Karpas-422 (cell line): ENCODE data around the gene PLEKHA8. TPM values are rescaled to one million over a fixed set of nuclear protein-coding genes. Genes with fewer than 3 reads are reported as not detected.
A peak's percentile ranks its signal among the peaks of the same experiment; 100 is the strongest.

Experiments
- DNase-seq: peaks from one replicate; pipeline ENCODE4 v3.0.0-alpha.2; 2015
- H2AFZ ChIP-seq: fragments of 200-600 bp; sonication (generic); 2 replicates; pipeline ENCODE4 v1.6.1; 2014; ENCODE audit warnings: antibody characterized with exemption, low read length, mixed read lengths
- H3K27ac ChIP-seq: fragments of 200-600 bp; sonication (generic); 2 replicates; pipeline ENCODE4 v1.5.1; 2014; ENCODE audit warnings: mild to moderate bottlenecking, low read length, moderate library complexity
- H3K27me3 ChIP-seq: fragments of 200-600 bp; sonication (generic); 2 replicates; pipeline ENCODE4 v1.6.1; 2014; ENCODE audit warnings: low read length, mixed read lengths
- H3K36me3 ChIP-seq: fragments of 200-600 bp; sonication (generic); 2 replicates; pipeline ENCODE4 v1.6.1; 2014; ENCODE audit warnings: low read length, mixed read lengths; ENCODE audit not compliant: insufficient read depth
- H3K4me1 ChIP-seq: fragments of 200-600 bp; sonication (generic); 2 replicates; pipeline ENCODE4 v1.6.1; 2014; ENCODE audit warnings: mild to moderate bottlenecking, low read length, mixed read lengths
- H3K4me2 ChIP-seq: fragments of 200-600 bp; sonication (generic); 2 replicates; pipeline ENCODE4 v1.6.1; 2014; ENCODE audit warnings: low read length, low read depth, mild to moderate bottlenecking; ENCODE audit not compliant: poor library complexity, severe bottlenecking
- H3K4me3 ChIP-seq: fragments of 200-600 bp; sonication (generic); 2 replicates; pipeline ENCODE4 v1.5.1; 2014; ENCODE audit warnings: mild to moderate bottlenecking, antibody characterized with exemption, low read length, mixed read lengths
- H3K79me2 ChIP-seq: fragments of 200-600 bp; sonication (generic); 2 replicates; pipeline ENCODE4 v1.6.1; 2014; ENCODE audit warnings: mild to moderate bottlenecking, low read length, mixed read lengths
- H3K9ac ChIP-seq: fragments of 200-600 bp; sonication (generic); 2 replicates; pipeline ENCODE4 v1.6.0; 2014; ENCODE audit warnings: low read length
- H3K9me2 ChIP-seq: fragments of 200-600 bp; sonication (generic), shearing (Covaris generic); replicated peaks from 2 replicates; pipeline ENCODE4 v1.6.0; 2014; ENCODE audit warnings: mild to moderate bottlenecking, low read length, moderate library complexity; ENCODE audit not compliant: insufficient read depth
- H3K9me3 ChIP-seq: fragments of 300-700, 200-600 bp; sonication (generic); 2 replicates; pipeline ENCODE4 v1.6.1; 2014; ENCODE audit warnings: low read length, mixed read lengths
- H4K20me1 ChIP-seq: fragments of 200-600 bp; sonication (generic); 2 replicates; pipeline ENCODE4 v1.6.1; 2014; ENCODE audit warnings: mild to moderate bottlenecking, antibody characterized with exemption, low read length, low read depth; ENCODE audit not compliant: insufficient read depth
- total RNA-seq: library from RNA; depleted of rRNA; stranded (reverse); fragments of >200 nt; shearing (Covaris generic); gene quantifications from 2 replicates; pipeline ENCODE4 v1.2.3, GENCODE V29; 2014; ENCODE audit warnings: low replicate concordance

Gene PLEKHA8
- total RNA-seq, 1 experiment from 2014 or later: 41.0 TPM

GRCh38 chr7:29991937-29992336 is 36.3 kb upstream of the PLEKHA8 start:
- H3K4me2 ChIP-seq: no peak overlapping the region
- H3K9me3 ChIP-seq: peaks cover 9% of the 10 kb centered on the region
- no peaks in the 10 kb centered on the region for H3K9me2 ChIP-seq
- H2AFZ ChIP-seq: no peak overlapping the region
- H3K4me3 ChIP-seq: no peak overlapping the region
- no peaks in the 10 kb centered on the region for H3K27me3 ChIP-seq
- no peaks in the 10 kb centered on the region for H4K20me1 ChIP-seq
- H3K4me1 ChIP-seq: peaks cover 28% of the 10 kb centered on the region
- H3K79me2 ChIP-seq: peaks cover 53% of the 10 kb centered on the region
- H3K9ac ChIP-seq: no peak overlapping the region
- peaks cover 6% of the 10 kb centered on the region for H3K36me3 ChIP-seq
- no peak overlapping the region for H3K27ac ChIP-seq
- DNase-seq: no peak

- no peaks in the 10 kb centered on the region for H3K27me3 ChIP-seq
- peaks cover 11% of the 10 kb centered on the region for H3K9me3 ChIP-seq
- peaks cover 52% of the 10 kb centered on the region for H3K79me2 ChIP-seq
- no peak overlapping the region for H3K4me3 ChIP-seq
- peaks cover 13% of the 10 kb centered on the region for H3K36me3 ChIP-seq
- no peak overlapping the region for H3K4me2 ChIP-seq
- peaks cover 23% of the 10 kb centered on the region for H3K4me1 ChIP-seq
- H2AFZ ChIP-seq: no peak overlapping the region
- H4K20me1 ChIP-seq: no peaks in the 10 kb centered on the region
- DNase-seq: no peak
- H3K9ac ChIP-seq: no peak overlapping the region
- no peaks in the 10 kb centered on the region for H3K9me2 ChIP-seq
- no peak overlapping the region for H3K27ac ChIP-seq
These were observed 35.1 kb upstream of the PLEKHA8 start for GRCh38 chr7:29993140-29993539.

GRCh38 chr7:29995652-29996051 is 32.6 kb upstream of the PLEKHA8 start:
- Histone ChIP-seq H3K4me2 (no peak overlapping the region), H4K20me1 (no peaks in the 10 kb centered on the region), H3K4me3 (no peak overlapping the region), H3K79me2 (peaks cover 39% of the 10 kb centered on the region), H2AFZ (no peak overlapping the region), H3K9ac (no peak overlapping the region), H3K27me3 (no peaks in the 10 kb centered on the region), H3K9me2 (no peaks in the 10 kb centered on the region), H3K4me1 (peaks cover 28% of the 10 kb centered on the region), H3K27ac (no peak overlapping the region), H3K9me3 (peaks cover 11% of the 10 kb centered on the region), H3K36me3 (peaks cover 13% of the 10 kb centered on the region)
- DNase-seq: no peak

- Histone ChIP-seq H2AFZ (no peak overlapping the region), H3K4me3 (no peak overlapping the region), H3K4me1 (peaks cover 24% of the 10 kb centered on the region), H3K27me3 (no peaks in the 10 kb centered on the region), H3K9ac (no peak overlapping the region), H3K27ac (no peak overlapping the region), H3K36me3 (peaks cover 13% of the 10 kb centered on the region), H3K9me3 (peaks cover 11% of the 10 kb centered on the region), H3K9me2 (no peaks in the 10 kb centered on the region), H3K79me2 (peaks cover 35% of the 10 kb centered on the region), H4K20me1 (no peaks in the 10 kb centered on the region), H3K4me2 (no peak overlapping the region)
- DNase-seq: no peak
These were observed 31.9 kb upstream of the PLEKHA8 start for GRCh38 chr7:29996321-29996720.

- peak overlapping the region; percentile 39; the same call in 1 of the 2 replicates for H3K27ac ChIP-seq
These were observed 29.7 kb upstream of the PLEKHA8 start for GRCh38 chr7:29998489-29998888.

GRCh38 chr7:30001998-30002397 is 26.2 kb upstream of the PLEKHA8 start:
- Histone ChIP-seq H3K4me3 (no peak overlapping the region), H3K27me3 (no peaks in the 10 kb centered on the region), H3K79me2 (peaks cover 23% of the 10 kb centered on the region), H2AFZ (no peak overlapping the region), H3K4me2 (no peak overlapping the region), H3K9me3 (peaks cover 1% of the 10 kb centered on the region; the same call in 1 of the 2 replicates), H3K9ac (no peak overlapping the region), H3K9me2 (no peaks in the 10 kb centered on the region), H3K4me1 (peaks cover 34% of the 10 kb centered on the region), H4K20me1 (no peaks in the 10 kb centered on the region), H3K27ac (no peak overlapping the region), H3K36me3 (peaks cover 7% of the 10 kb centered on the region; the same call in 1 of the 2 replicates)
- no peak for DNase-seq

More at GRCh38 chr7:29998489-29998888, 29.7 kb upstream of the PLEKHA8 start:
- no peaks in the 10 kb centered on the region for H3K27me3 ChIP-seq
- no peaks in the 10 kb centered on the region for H3K9me2 ChIP-seq
- H3K79me2 ChIP-seq: peaks cover 31% of the 10 kb centered on the region
- no peak overlapping the region for H3K9ac ChIP-seq
- H3K4me2 ChIP-seq: peak overlapping the region; percentile 5
- H3K4me3 ChIP-seq: no peak overlapping the region
- H3K4me1 ChIP-seq: peaks cover 29% of the 10 kb centered on the region
- no peak overlapping the region for H2AFZ ChIP-seq
- peaks cover 13% of the 10 kb centered on the region for H3K36me3 ChIP-seq
- peaks cover 8% of the 10 kb centered on the region for H3K9me3 ChIP-seq
- no peak for DNase-seq
- no peaks in the 10 kb centered on the region for H4K20me1 ChIP-seq

- DNase-seq: no peak
- Histone ChIP-seq H2AFZ (no peak overlapping the region), H3K4me2 (no peak overlapping the region), H3K27me3 (no peaks in the 10 kb centered on the region), H3K9ac (no peak overlapping the region), H3K9me2 (no peaks in the 10 kb centered on the region), H4K20me1 (no peaks in the 10 kb centered on the region), H3K9me3 (no peaks in the 10 kb centered on the region), H3K27ac (no peak overlapping the region), H3K4me3 (no peak overlapping the region), H3K4me1 (peaks cover 28% of the 10 kb centered on the region), H3K36me3 (no peaks in the 10 kb centered on the region), H3K79me2 (peaks cover 13% of the 10 kb centered on the region)
These were observed 25.1 kb upstream of the PLEKHA8 start for GRCh38 chr7:30003098-30003497.

GRCh38 chr7:30005464-30005863 is 22.7 kb upstream of the PLEKHA8 start:
- Histone ChIP-seq H3K4me1 (peaks cover 10% of the 10 kb centered on the region), H3K36me3 (peaks cover 6% of the 10 kb centered on the region; the same call in 1 of the 2 replicates), H3K79me2 (0 out of 2 replicates have a peak, but pooled peaks cover 3% of the 10 kb centered on the region), H3K9ac (no peak overlapping the region), H3K27me3 (no peaks in the 10 kb centered on the region), H3K9me3 (no peaks in the 10 kb centered on the region), H3K4me3 (no peak overlapping the region), H3K4me2 (no peak overlapping the region), H2AFZ (no peak overlapping the region), H3K27ac (no peak overlapping the region), H3K9me2 (no peaks in the 10 kb centered on the region), H4K20me1 (no peaks in the 10 kb centered on the region)
- no peak for DNase-seq
